Measurements from ENCODE around the gene CWC22.

Gene CWC22

GRCh38 chr2:179911569-179911968 is 95.5 kb downstream of the CWC22 start:
- Histone ChIP-seq H3K4me2 (ENCODE audit: low read depth, low read length, poor library complexity, severe bottlenecking) (no peak overlapping the region), H3K9me3 (ENCODE audit: insufficient read depth, low read length) (no peaks in the 10 kb centered on the region)
- TF ChIP-seq EZH2phosphoT487 (conservative IDR thresholded peaks at IDR 0.05; ENCODE audit: low read length): no peak
- no peak for TF ChIP-seq CTCF (IDR thresholded peaks at IDR 0.05; ENCODE audit: insufficient read depth, low read length, poor library complexity, severe bottlenecking)

GRCh38 chr2:179910735-179911113 is 96.4 kb downstream of the CWC22 start:
- Histone ChIP-seq H3K79me2 (ENCODE audit: insufficient read depth, low read length) (no peaks in the 10 kb centered on the region), H3K36me3 (ENCODE audit: low read length) (no peaks in the 10 kb centered on the region), H3K27me3 (ENCODE audit: low read length) (no peaks in the 10 kb centered on the region), H3K4me2 (ENCODE audit: low read depth, low read length, poor library complexity, severe bottlenecking) (no peak overlapping the region), H3K4me3 (ENCODE audit: insufficient read depth, low read length, poor library complexity, severe bottlenecking) (no peak overlapping the region), H2AFZ (ENCODE audit: low read depth, low read length, severe bottlenecking) (no peak overlapping the region), H3K9me2 (replicated peaks; ENCODE audit: insufficient read depth, low read length) (no peaks in the 10 kb centered on the region), H4K20me1 (ENCODE audit: low read depth, low read length) (no peaks in the 10 kb centered on the region), H3K9me3 (ENCODE audit: insufficient read depth, low read length) (no peaks in the 10 kb centered on the region), H3K9ac (ENCODE audit: low read length) (no peak overlapping the region), H3F3A (ENCODE audit: insufficient read depth) (no peaks in the 10 kb centered on the region), H3K27ac (ENCODE audit: low read depth, low read length) (no peak overlapping the region)
- TF ChIP-seq CTCF (IDR thresholded peaks at IDR 0.05; ENCODE audit: insufficient read depth, low read length, poor library complexity, severe bottlenecking) (no peak), EZH2phosphoT487 (conservative IDR thresholded peaks at IDR 0.05; ENCODE audit: low read length) (no peak)

More at GRCh38 chr2:179911569-179911968, 95.5 kb downstream of the CWC22 start:
- Histone ChIP-seq H3F3A (ENCODE audit: insufficient read depth) (no peaks in the 10 kb centered on the region), H3K9me2 (replicated peaks; ENCODE audit: insufficient read depth, low read length) (no peaks in the 10 kb centered on the region), H4K20me1 (ENCODE audit: low read depth, low read length) (no peaks in the 10 kb centered on the region), H3K4me3 (ENCODE audit: insufficient read depth, low read length, poor library complexity, severe bottlenecking) (no peak overlapping the region), H3K27ac (ENCODE audit: low read depth, low read length) (no peak overlapping the region), H3K36me3 (ENCODE audit: low read length) (no peaks in the 10 kb centered on the region), H2AFZ (ENCODE audit: low read depth, low read length, severe bottlenecking) (no peak overlapping the region), H3K27me3 (ENCODE audit: low read length) (no peaks in the 10 kb centered on the region), H3K79me2 (ENCODE audit: insufficient read depth, low read length) (no peaks in the 10 kb centered on the region), H3K9ac (ENCODE audit: low read length) (no peak overlapping the region)

GRCh38 chr2:179909845-179910734 is 97.0 kb downstream of the CWC22 start:
- no peaks in the 10 kb centered on the region for H3K9me3 ChIP-seq (ENCODE audit: insufficient read depth, low read length)
- no peaks in the 10 kb centered on the region for H3F3A ChIP-seq (ENCODE audit: insufficient read depth)
- no peaks in the 10 kb centered on the region for H3K9me2 ChIP-seq (replicated peaks; ENCODE audit: insufficient read depth, low read length)
- TF ChIP-seq EZH2phosphoT487 (conservative IDR thresholded peaks at IDR 0.05; ENCODE audit: low read length) (no peak), CTCF (IDR thresholded peaks at IDR 0.05; ENCODE audit: insufficient read depth, low read length, poor library complexity, severe bottlenecking) (no peak)
- H3K9ac ChIP-seq (ENCODE audit: low read length): no peak overlapping the region
- H4K20me1 ChIP-seq (ENCODE audit: low read depth, low read length): no peaks in the 10 kb centered on the region
- H3K4me3 ChIP-seq (ENCODE audit: insufficient read depth, low read length, poor library complexity, severe bottlenecking): no peak overlapping the region
- no peak overlapping the region for H3K4me2 ChIP-seq (ENCODE audit: low read depth, low read length, poor library complexity, severe bottlenecking)
- no peak overlapping the region for H2AFZ ChIP-seq (ENCODE audit: low read depth, low read length, severe bottlenecking)
- H3K79me2 ChIP-seq (ENCODE audit: insufficient read depth, low read length): no peaks in the 10 kb centered on the region
- H3K27ac ChIP-seq (ENCODE audit: low read depth, low read length): no peak overlapping the region
- H3K27me3 ChIP-seq (ENCODE audit: low read length): no peaks in the 10 kb centered on the region
- H3K36me3 ChIP-seq (ENCODE audit: low read length): no peaks in the 10 kb centered on the region
